CD8-positive, alpha-beta memory T cell (primary cell): ENCODE data around the gene CMTM7. TPM values are rescaled to one million over a fixed set of nuclear protein-coding genes. Genes with fewer than 3 reads are reported as not detected.

Source experiments
- CTCF ChIA-PET: fragments of 350-600 bp; sonication (Branson Sonifier 250); formaldehyde crosslinking; loops from one replicate; lab custom pipeline; 2021; ENCODE audit warnings: antibody characterized with exemption; lab: Charles Lee
- POLR2A ChIA-PET: fragments of 350-600 bp; sonication (Branson Sonifier 250); formaldehyde crosslinking; loops from one replicate; lab custom pipeline; 2021; ENCODE audit warnings: antibody characterized with exemption; lab: Charles Lee
- DNase-seq, 5 donors: peaks; one replicate each; pipeline versions ENCODE4 v3.0.0 to v3.0.0-alpha.2; 2020 to 2022; ENCODE audit warnings: mixed read lengths in 1 of 5
- H3K27ac ChIP-seq: one replicate; pipeline ENCODE4 v1.7.0; 2013; ENCODE audit warnings: low read depth, mild to moderate bottlenecking, low read length, moderate library complexity
- H3K27me3 ChIP-seq: 2 replicates; pipeline ENCODE4 v1.7.0; 2013; ENCODE audit warnings: low read length, mild to moderate bottlenecking; ENCODE audit not compliant: insufficient read depth, poor library complexity, severe bottlenecking
- H3K36me3 ChIP-seq: 2 replicates; pipeline ENCODE4 v1.7.0; 2013; ENCODE audit warnings: mild to moderate bottlenecking, low read length, moderate library complexity; ENCODE audit not compliant: insufficient read depth
- H3K4me1 ChIP-seq: 2 replicates; pipeline ENCODE4 v1.7.0; 2013; ENCODE audit warnings: mild to moderate bottlenecking, low read length, moderate library complexity; ENCODE audit not compliant: insufficient read depth
- H3K4me3 ChIP-seq: 2 replicates; pipeline ENCODE4 v1.7.0; 2013; ENCODE audit warnings: mild to moderate bottlenecking, low read length
- H3K9me3 ChIP-seq: 2 replicates; pipeline ENCODE4 v1.7.0; 2013; ENCODE audit warnings: mild to moderate bottlenecking, low read length
- H3K27ac Mint-ChIP-seq, 8 donors: one replicate each; pipeline ENCODE4 v1.8.0; 2020 to 2021; ENCODE audit warnings: mixed read lengths in 8 of 8, mild to moderate bottlenecking in 6 of 8, inconsistent platforms in 3 of 8, moderate library complexity in 3 of 8
- H3K27me3 Mint-ChIP-seq, 2 donors: one replicate each; pipeline ENCODE4 v1.8.0; 2020 to 2021; ENCODE audit warnings: mixed read lengths in 2 of 2, mild to moderate bottlenecking in 1 of 2, moderate library complexity in 1 of 2
- H3K36me3 Mint-ChIP-seq, 3 donors: one replicate each; pipeline ENCODE4 v1.8.0; 2020 to 2021; ENCODE audit warnings: mixed read lengths in 3 of 3, inconsistent platforms in 1 of 3, mild to moderate bottlenecking in 1 of 3
- H3K4me1 Mint-ChIP-seq, 3 donors: one replicate each; pipeline ENCODE4 v1.8.0; 2020 to 2021; ENCODE audit warnings: mixed read lengths in 3 of 3, inconsistent platforms in 1 of 3, mild to moderate bottlenecking in 1 of 3
- H3K4me3 Mint-ChIP-seq, 7 donors: one replicate each; pipeline ENCODE4 v1.8.0; 2020 to 2021; ENCODE audit warnings: mixed read lengths in 7 of 7, mild to moderate bottlenecking in 6 of 7, moderate library complexity in 4 of 7, inconsistent platforms in 2 of 7
- H3K9me3 Mint-ChIP-seq, 5 donors: one replicate each; pipeline ENCODE4 v1.8.0; 2020 to 2022; ENCODE audit warnings: mixed read lengths in 5 of 5, mild to moderate bottlenecking in 3 of 5, moderate library complexity in 2 of 5, inconsistent platforms in 1 of 5
- polyA plus RNA-seq: library from polyadenylated mRNA; unstranded; fragments of 300-500 nt; fragmentation: Illumina TruSeq; gene quantifications from one replicate; pipeline ENCODE4 v1.2.3, GENCODE V29; 2021
- total RNA-seq, 2 experiments: library from RNA; stranded (reverse); gene quantifications; one replicate each; pipeline ENCODE4 v1.2.3, GENCODE V29; 2021

The CMTM7 gene
- total and polyA plus RNA-seq, 3 experiments from 2014 or later, result 33.5 to 113 (median 39.4) TPM

- Mint-ChIP-seq H3K36me3 (no peaks in the 10 kb centered on the region), H3K4me1 (peaks cover 79 to 100% (median 89%) of the 10 kb centered on the region in 3 donors)
These were observed 32.4 kb downstream of the CMTM7 start for GRCh38 chr3:32423956-32424557.

GRCh38 chr3:32424581-32425250 lies 33.1 kb downstream of the CMTM7 start:
- no peak overlapping the region for H3K4me3 ChIP-seq

More at GRCh38 chr3:32423956-32424557, 32.4 kb downstream of the CMTM7 start:
- no peak overlapping the region for H3K4me3 ChIP-seq
- CTCF ChIA-PET, result interaction anchor here (1.0 to 8.1 kb wide), 19 partner anchors 9 to 128 kb away, joined by 3 to 81 read pairs (median 6); no protein-coding TSS in a partner anchor
- POLR2A ChIA-PET, result interaction anchor here (0.6 to 4.7 kb wide), 11 partner anchors 9 to 126 kb away, joined by 3 to 40 read pairs (median 5); partner anchors contain the start of gene CMTM7
- H3K9me3 Mint-ChIP-seq, result no peaks in the 10 kb centered on the region
- H3K9me3 ChIP-seq, result no peaks in the 10 kb centered on the region
- peak in 3 of 5 donors; percentile 37 to 73 (median 61) for DNase-seq
- H3K27me3 Mint-ChIP-seq, result peaks cover 0 to 3% of the 10 kb centered on the region in 2 donors
- H3K4me3 Mint-ChIP-seq, result peak overlapping the region in 6 of 7 donors; percentile 37 to 87 (median 74)
- H3K27me3 ChIP-seq, result no peaks in the 10 kb centered on the region
- H3K4me1 ChIP-seq, result peaks cover 92% of the 10 kb centered on the region
- H3K27ac Mint-ChIP-seq, result peak overlapping the region; percentile 90 to 98 (median 94)
- H3K36me3 ChIP-seq, result no peaks in the 10 kb centered on the region
- no peak overlapping the region for H3K27ac ChIP-seq

DNA sequence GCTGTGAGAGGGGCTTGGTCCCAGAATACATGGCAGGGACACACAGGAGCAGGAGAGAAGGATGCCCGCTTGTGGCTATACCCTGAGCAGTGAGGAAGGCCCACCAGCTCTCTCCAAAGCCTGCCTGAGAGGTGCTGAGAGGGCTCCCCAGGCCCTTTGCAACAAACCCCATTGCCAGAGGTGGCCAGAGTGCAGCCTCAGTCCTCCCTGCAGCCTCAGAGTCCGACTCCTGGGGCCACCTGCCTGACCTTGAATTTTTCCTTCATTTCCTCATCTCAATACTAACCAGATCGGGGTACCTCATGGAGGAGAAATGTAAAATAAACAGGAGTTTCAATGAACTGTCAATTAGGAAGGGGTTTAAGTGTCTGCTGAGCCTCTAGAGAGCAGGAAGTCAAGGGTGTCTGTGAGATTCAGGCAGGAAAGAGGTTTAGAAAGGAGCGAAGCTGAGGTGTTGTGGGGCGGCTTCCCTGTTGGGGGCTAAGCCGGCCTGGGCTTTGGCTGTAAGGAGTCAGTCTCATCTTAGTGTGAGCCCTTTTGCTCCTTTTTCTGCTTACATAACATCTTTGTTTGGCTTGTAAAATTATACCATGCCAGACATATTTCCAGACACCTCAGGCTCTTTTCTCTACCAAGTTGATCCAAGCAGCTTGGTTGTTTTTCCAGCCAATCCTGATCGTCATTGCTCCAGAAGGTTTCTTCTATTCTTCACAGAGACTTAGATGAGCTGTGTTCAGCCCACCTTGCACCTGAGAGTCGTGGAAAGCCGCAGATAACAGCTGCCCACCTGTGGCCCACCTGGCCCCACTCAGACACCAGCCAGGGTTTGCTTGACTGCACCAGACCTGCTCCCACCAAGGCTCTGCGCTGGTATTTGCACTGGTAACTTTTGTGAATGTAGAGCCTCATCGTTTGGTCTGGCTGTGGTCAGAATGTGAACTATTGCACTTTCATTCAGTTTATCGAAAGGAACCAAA lies 36.7 kb downstream of the CMTM7 start:
- H3K9me3 Mint-ChIP-seq, result no peaks in the 10 kb centered on the region
- Histone ChIP-seq H3K27ac (peak overlapping the region; percentile 35), H3K4me1 (peaks cover 91% of the 10 kb centered on the region), H3K36me3 (no peaks in the 10 kb centered on the region), H3K27me3 (no peaks in the 10 kb centered on the region), H3K4me3 (peak overlapping the region; percentile 48), H3K9me3 (no peaks in the 10 kb centered on the region)
- peak; percentile 23 to 73 (median 63) for DNase-seq
- ChIA-PET CTCF (interaction anchor here (0.7 to 8.1 kb wide), 9 partner anchors 9 to 54 kb away, joined by 3 to 81 read pairs (median 5); no protein-coding TSS in a partner anchor), POLR2A (interaction anchor here (1.6 kb wide), 2 partner anchors 29 to 32 kb away, joined by 5 read pairs; no protein-coding TSS in a partner anchor)
- H3K27ac Mint-ChIP-seq, result peak overlapping the region; percentile 92 to 98 (median 96)
- peaks cover 0 to 3% (median 0%) of the 10 kb centered on the region in 3 donors for H3K36me3 Mint-ChIP-seq
- H3K4me3 Mint-ChIP-seq, result peak overlapping the region; percentile 48 to 88 (median 77)
- peaks cover 0 to 1% of the 10 kb centered on the region in 2 donors for H3K27me3 Mint-ChIP-seq
- H3K4me1 Mint-ChIP-seq, result peaks cover 85 to 98% (median 93%) of the 10 kb centered on the region in 3 donors

More at GRCh38 chr3:32424581-32425250, 33.1 kb downstream of the CMTM7 start:
- H3K27me3 Mint-ChIP-seq, result peaks cover 0 to 3% of the 10 kb centered on the region in 2 donors
- Histone ChIP-seq H3K27ac (no peak overlapping the region), H3K27me3 (no peaks in the 10 kb centered on the region), H3K36me3 (no peaks in the 10 kb centered on the region), H3K4me1 (peaks cover 89% of the 10 kb centered on the region), H3K9me3 (no peaks in the 10 kb centered on the region)
- ChIA-PET CTCF (interaction anchor here (1.0 to 8.1 kb wide), 16 partner anchors 8 to 129 kb away, joined by 3 to 81 read pairs (median 6); no protein-coding TSS in a partner anchor), POLR2A (interaction anchor here (0.6 to 4.7 kb wide), 9 partner anchors 8 to 100 kb away, joined by 3 to 40 read pairs (median 6); partner anchors contain the start of gene CMTM7)
- DNase-seq, result no peak
- no peaks in the 10 kb centered on the region for H3K9me3 Mint-ChIP-seq
- H3K4me1 Mint-ChIP-seq, result peaks cover 76 to 98% (median 85%) of the 10 kb centered on the region in 3 donors
- H3K27ac Mint-ChIP-seq, result peak overlapping the region; percentile 90 to 98 (median 94)
- H3K36me3 Mint-ChIP-seq, result no peaks in the 10 kb centered on the region
- peak overlapping the region; percentile 41 to 87 (median 73) for H3K4me3 Mint-ChIP-seq

DNA sequence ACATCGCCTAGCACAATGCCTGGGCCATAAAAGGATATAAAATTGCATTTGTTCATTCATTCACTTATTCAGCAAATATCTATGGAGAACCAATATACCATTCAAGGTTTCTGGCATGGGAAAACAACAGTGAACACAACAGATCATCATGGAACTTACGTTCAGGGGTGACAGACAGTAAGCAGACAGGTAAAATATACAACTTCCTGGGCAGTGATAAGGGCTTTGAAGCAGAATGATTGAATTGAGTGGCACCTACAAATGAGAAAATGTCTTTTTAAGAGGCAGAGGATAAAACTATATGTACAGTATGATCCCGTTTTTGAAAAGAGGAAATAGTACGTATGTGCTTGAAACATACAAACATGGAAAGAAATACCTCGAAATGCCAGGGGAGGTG lies 39.2 kb downstream of the CMTM7 start:
- Histone ChIP-seq H3K9me3 (no peaks in the 10 kb centered on the region), H3K4me3 (no peak overlapping the region), H3K4me1 (peaks cover 84% of the 10 kb centered on the region), H3K27me3 (no peaks in the 10 kb centered on the region), H3K36me3 (no peaks in the 10 kb centered on the region), H3K27ac (no peak overlapping the region)
- Mint-ChIP-seq H3K4me1 (peaks cover 71 to 91% (median 79%) of the 10 kb centered on the region in 3 donors), H3K27ac (peak overlapping the region; percentile 78 to 98 (median 96)), H3K36me3 (peaks cover 0 to 3% (median 0%) of the 10 kb centered on the region in 3 donors), H3K27me3 (peaks cover 0 to 1% of the 10 kb centered on the region in 2 donors), H3K4me3 (peak overlapping the region in 6 of 7 donors; percentile 13 to 67 (median 18)), H3K9me3 (no peaks in the 10 kb centered on the region)
- POLR2A ChIA-PET, result no interaction called here
- CTCF ChIA-PET, result interaction anchor here (1.4 to 3.6 kb wide), 4 partner anchors 12 to 54 kb away, joined by 3 to 38 read pairs (median 4); no protein-coding TSS in a partner anchor
- DNase-seq, result peak in 1 of 5 donors; percentile 28

GRCh38 chr3:32431481-32431880 lies 39.8 kb downstream of the CMTM7 start:
- Histone ChIP-seq H3K9me3 (no peaks in the 10 kb centered on the region), H3K4me3 (no peak overlapping the region), H3K27ac (no peak overlapping the region), H3K36me3 (no peaks in the 10 kb centered on the region), H3K27me3 (no peaks in the 10 kb centered on the region), H3K4me1 (peaks cover 87% of the 10 kb centered on the region)
- peak overlapping the region in 3 of 7 donors; percentile 14 to 84 (median 51) for H3K4me3 Mint-ChIP-seq
- H3K9me3 Mint-ChIP-seq, result no peaks in the 10 kb centered on the region
- DNase-seq, result no peak
- ChIA-PET CTCF (interaction anchor here (1.4 to 3.6 kb wide), 6 partner anchors 12 to 57 kb away, joined by 3 to 38 read pairs (median 5); no protein-coding TSS in a partner anchor), POLR2A (interaction anchor here (2.1 kb wide), 1 partner anchor 28 kb away, joined by 15 read pairs; no protein-coding TSS in a partner anchor)
- peaks cover 74 to 91% (median 79%) of the 10 kb centered on the region in 3 donors for H3K4me1 Mint-ChIP-seq
- peaks cover 0 to 3% (median 2%) of the 10 kb centered on the region in 3 donors for H3K36me3 Mint-ChIP-seq
- peak overlapping the region; percentile 78 to 98 (median 96) for H3K27ac Mint-ChIP-seq
- peaks cover 0 to 3% of the 10 kb centered on the region in 2 donors for H3K27me3 Mint-ChIP-seq

DNA sequence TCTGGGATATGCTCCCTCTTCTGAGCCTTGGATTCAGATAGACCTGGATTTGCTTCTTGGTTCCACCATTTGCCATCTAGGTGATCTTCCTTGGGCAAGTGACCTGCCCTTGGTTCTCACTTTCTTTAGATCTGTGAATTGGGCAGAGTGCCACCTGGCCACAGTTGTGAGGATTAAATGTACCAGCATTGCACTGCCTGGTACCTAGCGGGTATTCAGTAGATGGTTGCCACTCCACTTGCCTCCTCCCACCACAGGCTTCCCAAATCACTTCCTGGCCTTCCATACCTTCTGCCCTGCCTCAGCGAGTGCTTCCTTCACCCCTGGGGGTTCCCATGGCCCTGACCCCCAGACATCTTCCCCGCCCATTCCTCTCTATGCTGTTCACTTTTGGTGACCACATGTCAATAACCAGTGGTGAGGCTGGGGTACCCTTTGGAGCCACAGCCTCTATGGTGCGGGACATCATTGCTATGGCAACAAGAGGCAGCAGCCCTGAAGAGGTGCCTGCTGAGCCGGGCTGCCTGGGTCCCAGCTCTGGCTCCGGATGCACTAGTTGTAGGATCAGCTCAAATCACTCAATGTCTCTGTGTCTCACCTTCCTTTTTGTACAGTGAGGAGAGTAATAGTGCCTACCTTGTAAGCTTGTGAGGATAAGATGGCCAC lies 40.5 kb downstream of the CMTM7 start:
- H3K27me3 ChIP-seq, result no peaks in the 10 kb centered on the region
- peak overlapping the region; percentile 44 for H3K4me3 ChIP-seq
- H3K27ac ChIP-seq, result peak overlapping the region; percentile 79
- peaks cover 87% of the 10 kb centered on the region for H3K4me1 ChIP-seq
- peaks cover 73 to 91% (median 77%) of the 10 kb centered on the region in 3 donors for H3K4me1 Mint-ChIP-seq
- ChIA-PET POLR2A (interaction anchor here (0.7 to 2.4 kb wide), 9 partner anchors 8 to 253 kb away, joined by 3 to 15 read pairs (median 4); partner anchors contain the start of genes CMTM7 and CNOT10), CTCF (interaction anchor here (1.0 to 3.6 kb wide), 13 partner anchors 8 to 58 kb away, joined by 3 to 38 read pairs (median 5); partner anchors contain the start of gene CMTM7)
- peaks cover 0 to 3% of the 10 kb centered on the region in 2 donors for H3K27me3 Mint-ChIP-seq
- H3K36me3 Mint-ChIP-seq, result peaks cover 0 to 3% (median 2%) of the 10 kb centered on the region in 3 donors
- H3K27ac Mint-ChIP-seq, result peak overlapping the region; percentile 92 to 98 (median 97)
- peak in 1 of 5 donors; percentile 61 for DNase-seq
- peak overlapping the region in 6 of 7 donors; percentile 76 to 84 (median 80) for H3K4me3 Mint-ChIP-seq
- no peaks in the 10 kb centered on the region for H3K9me3 ChIP-seq
- no peaks in the 10 kb centered on the region for H3K9me3 Mint-ChIP-seq
- no peaks in the 10 kb centered on the region for H3K36me3 ChIP-seq
